GM23248 (cell line): ENCODE data around the gene CALB2. TPM values are rescaled to one million over a fixed set of nuclear protein-coding genes. Genes with fewer than 3 reads are reported as not detected.

Source experiments
- DNase-seq: peaks from one replicate; pipeline ENCODE4 v3.0.0-alpha.2; 2015
- H2AFZ ChIP-seq: fragments of 200-600 bp; sonication (generic); 2 replicates; pipeline ENCODE4 v1.6.1; 2016; ENCODE audit warnings: antibody characterized with exemption
- H3F3A ChIP-seq: fragments of 200-600 bp; sonication (generic); 2 replicates; pipeline ENCODE4 v1.6.1; 2016; ENCODE audit warnings: mild to moderate bottlenecking, antibody characterized with exemption, mixed run types; ENCODE audit not compliant: insufficient read depth
- H3K27ac ChIP-seq: fragments of 200-600 bp; sonication (generic); 2 replicates; pipeline ENCODE4 v1.5.1; 2016; ENCODE audit warnings: mild to moderate bottlenecking
- H3K27me3 ChIP-seq: fragments of 200-600 bp; sonication (generic); replicated peaks from 2 replicates; pipeline ENCODE4 v1.6.1; 2016; ENCODE audit warnings: mild to moderate bottlenecking; ENCODE audit not compliant: insufficient read depth
- H3K36me3 ChIP-seq: fragments of 200-600 bp; sonication (generic); 2 replicates; pipeline ENCODE4 v1.6.1; 2016; ENCODE audit warnings: low read depth, mild to moderate bottlenecking
- H3K4me1 ChIP-seq: fragments of 200-600 bp; sonication (generic); 2 replicates; pipeline ENCODE4 v1.6.1; 2016; ENCODE audit warnings: mild to moderate bottlenecking; ENCODE audit not compliant: insufficient read depth
- H3K4me2 ChIP-seq: fragments of 200-600 bp; sonication (generic); one replicate; pipeline ENCODE4 v1.6.1; 2016; ENCODE audit warnings: mild to moderate bottlenecking; ENCODE audit not compliant: unreplicated experiment
- H3K4me3 ChIP-seq: fragments of 200-600 bp; sonication (generic); 2 replicates; pipeline ENCODE4 v1.5.1; 2016; ENCODE audit warnings: mild to moderate bottlenecking
- H3K79me2 ChIP-seq: fragments of 200-600 bp; sonication (generic); 2 replicates; pipeline ENCODE4 v1.6.1; 2016; ENCODE audit warnings: mild to moderate bottlenecking; ENCODE audit not compliant: insufficient read depth
- H3K9ac ChIP-seq: fragments of 200-600 bp; sonication (generic); 2 replicates; pipeline ENCODE4 v1.6.1; 2016; ENCODE audit warnings: mild to moderate bottlenecking
- H3K9me2 ChIP-seq: fragments of 200-600 bp; sonication (generic); 2 replicates; pipeline ENCODE4 v1.6.1; 2016; ENCODE audit warnings: mixed run types, mild to moderate bottlenecking, moderate library complexity; ENCODE audit not compliant: insufficient read depth
- H3K9me3 ChIP-seq: fragments of 200-600 bp; sonication (generic); one replicate; pipeline ENCODE4 v1.6.1; 2017; ENCODE audit warnings: low read depth
- H4K20me1 ChIP-seq: fragments of 200-600 bp; sonication (generic); 2 replicates; pipeline ENCODE4 v1.6.0; 2016; ENCODE audit not compliant: insufficient read depth
- EZH2 ChIP-seq: fragments of 200-600 bp; sonication (generic); IDR thresholded peaks from 2 replicates; pipeline ENCODE4 v1.6.1; 2018; ENCODE audit warnings: antibody characterized with exemption, mild to moderate bottlenecking; ENCODE audit not compliant: insufficient read depth, poor library complexity, severe bottlenecking
- EZH2phosphoT487 ChIP-seq: fragments of 200-600 bp; sonication (generic); IDR thresholded peaks from 2 replicates; pipeline ENCODE4 v1.6.1; 2018; ENCODE audit warnings: antibody characterized with exemption, moderate library complexity, mild to moderate bottlenecking, low read depth; ENCODE audit not compliant: insufficient read depth
- WGBS, 2 experiments: methylation state at CpG; one replicate each; pipeline ENCODE4 v1.1.6; 2015 to 2017; ENCODE audit warnings: low lambda C conversion rate in 2 of 2, low coverage in 1 of 2; ENCODE audit errors: missing lambda C conversion rate in 2 of 2; 5-methylcytosine and 5-hydroxymethylcytosine counted together
- in situ Hi-C: fragments of 300-500 bp; cut with MboI; formaldehyde crosslinking; loops from 2 replicates; pipeline ENCODE4 v1.15.0; 2020
- polyA plus RNA-seq: library from polyadenylated mRNA; unstranded; fragments of >200 nt; fragmentation: Nextera tagmentation; extraction: Ambion mirVana; gene quantifications from 2 replicates; pipeline ENCODE4 v1.2.1, GENCODE V29; 2016
- total RNA-seq: library from RNA; depleted of rRNA; stranded (reverse); fragments of >200 nt; shearing (Covaris generic); gene quantifications from 2 replicates; pipeline ENCODE4 v1.2.3, GENCODE V29; 2014

Gene CALB2
- total and polyA plus RNA-seq, 2 experiments from 2014 or later, result 1.2 to 1.8 TPM

GRCh38 chr16:71350821-71351557 lies 7.5 kb upstream of the CALB2 start:
- Histone ChIP-seq H3K9me3 (no peaks in the 10 kb centered on the region), H3K4me2 (no peak overlapping the region), H3K27ac (no peak overlapping the region), H3K9me2 (no peaks in the 10 kb centered on the region), H3K4me1 (no peaks in the 10 kb centered on the region), H4K20me1 (no peaks in the 10 kb centered on the region), H3K79me2 (no peaks in the 10 kb centered on the region), H3F3A (no peaks in the 10 kb centered on the region), H2AFZ (no peak overlapping the region), H3K36me3 (no peaks in the 10 kb centered on the region), H3K4me3 (no peak overlapping the region), H3K27me3 (peaks cover 12% of the 10 kb centered on the region; the same call in 1 of the 2 replicates), H3K9ac (no peak overlapping the region)
- WGBS, 2 experiments, result 44 to 48% methylated on average over 9 to 10 of the region's 10 CpGs
- DNase-seq, result no peak
- in situ Hi-C loops, result no loop called here
- TF ChIP-seq EZH2phosphoT487 (no peak), EZH2 (no peak)

GRCh38 chr16:71351558-71351901 lies 7.0 kb upstream of the CALB2 start:
- in situ Hi-C loops, result no loop called here
- H3K9me2 ChIP-seq, result no peaks in the 10 kb centered on the region
- H3K4me3 ChIP-seq, result no peak overlapping the region
- TF ChIP-seq EZH2phosphoT487 (no peak), EZH2 (no peak)
- no peak overlapping the region for H3K9ac ChIP-seq
- H3K9me3 ChIP-seq, result no peaks in the 10 kb centered on the region
- WGBS, 2 experiments, result 13 to 18% methylated on average over 4 to 5 of the region's 5 CpGs
- no peaks in the 10 kb centered on the region for H3K79me2 ChIP-seq
- H4K20me1 ChIP-seq, result no peaks in the 10 kb centered on the region
- H3F3A ChIP-seq, result no peaks in the 10 kb centered on the region
- no peaks in the 10 kb centered on the region for H3K36me3 ChIP-seq
- no peak overlapping the region for H3K4me2 ChIP-seq
- peaks cover 12% of the 10 kb centered on the region; the same call in 1 of the 2 replicates for H3K27me3 ChIP-seq
- no peak overlapping the region for H3K27ac ChIP-seq
- DNase-seq, result no peak
- no peaks in the 10 kb centered on the region for H3K4me1 ChIP-seq
- H2AFZ ChIP-seq, result no peak overlapping the region

DNA sequence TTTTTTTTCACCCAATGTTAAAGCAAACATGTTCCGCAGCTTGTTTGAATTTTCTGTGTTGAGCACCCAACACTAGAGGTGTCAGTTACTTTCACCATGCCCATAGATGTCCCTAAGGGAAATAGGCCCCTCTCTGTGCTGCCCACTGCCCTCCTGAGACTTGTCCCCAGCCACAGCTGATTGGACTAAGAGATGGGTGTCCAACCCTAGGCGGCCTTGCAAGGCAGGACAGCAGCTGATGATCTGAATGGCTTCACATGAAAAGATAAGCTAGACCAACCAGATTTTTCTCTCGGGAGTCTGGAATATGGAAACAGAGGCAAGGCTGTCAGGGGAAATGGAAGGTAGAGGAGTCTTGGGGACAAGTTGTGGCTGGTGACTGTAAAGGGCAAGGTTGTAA lies 6.1 kb upstream of the CALB2 start:
- TF ChIP-seq EZH2phosphoT487 (no peak), EZH2 (no peak)
- no peaks in the 10 kb centered on the region for H3K79me2 ChIP-seq
- H3K9me2 ChIP-seq, result no peaks in the 10 kb centered on the region
- H3K27me3 ChIP-seq, result peaks cover 17% of the 10 kb centered on the region; the same call in 1 of the 2 replicates
- no peaks in the 10 kb centered on the region for H3K9me3 ChIP-seq
- H4K20me1 ChIP-seq, result no peaks in the 10 kb centered on the region
- no peak overlapping the region for H2AFZ ChIP-seq
- no peak overlapping the region for H3K4me2 ChIP-seq
- in situ Hi-C loops, result no loop called here
- no peak overlapping the region for H3K9ac ChIP-seq
- no peaks in the 10 kb centered on the region for H3K36me3 ChIP-seq
- no peaks in the 10 kb centered on the region for H3K4me1 ChIP-seq
- H3K4me3 ChIP-seq, result no peak overlapping the region
- no peak overlapping the region for H3K27ac ChIP-seq
- H3F3A ChIP-seq, result no peaks in the 10 kb centered on the region
- DNase-seq, result no peak
- WGBS, 2 experiments, result 55 to 56% methylated on average over 3 of the region's 3 CpGs

DNA sequence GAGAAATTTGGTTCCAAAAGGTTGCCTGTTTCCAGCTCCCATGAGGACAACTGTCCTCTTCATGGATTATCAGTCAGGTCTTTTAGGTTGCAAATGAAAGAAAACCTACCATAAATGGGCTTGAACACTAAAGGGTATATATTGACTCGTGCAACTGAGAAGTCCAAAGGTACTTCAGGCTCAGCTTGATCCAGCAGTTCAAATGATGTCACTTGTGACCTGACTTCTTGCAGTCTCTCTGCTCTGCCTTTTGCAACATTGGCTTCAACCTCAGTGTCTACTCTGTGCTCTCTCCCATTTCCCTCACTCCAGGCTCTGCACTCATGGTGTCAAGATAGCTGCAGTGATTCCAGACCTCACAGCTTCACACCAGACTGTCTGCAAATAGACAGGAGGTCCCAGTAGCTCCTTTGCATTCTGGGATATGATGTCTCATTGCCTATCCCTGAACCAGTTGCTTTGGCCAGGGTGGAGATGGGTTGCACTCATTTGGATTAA lies 5.5 kb upstream of the CALB2 start:
- Histone ChIP-seq H3K4me3 (no peak overlapping the region), H3K4me2 (no peak overlapping the region), H2AFZ (no peak overlapping the region), H3K27me3 (peaks cover 20% of the 10 kb centered on the region; the same call in 1 of the 2 replicates), H3F3A (no peaks in the 10 kb centered on the region), H3K9ac (no peak overlapping the region), H4K20me1 (no peaks in the 10 kb centered on the region), H3K9me3 (no peaks in the 10 kb centered on the region), H3K27ac (no peak overlapping the region), H3K4me1 (no peaks in the 10 kb centered on the region), H3K9me2 (no peaks in the 10 kb centered on the region), H3K36me3 (no peaks in the 10 kb centered on the region), H3K79me2 (no peaks in the 10 kb centered on the region)
- 24 to 27% methylated on average over 1 of the region's 1 CpG for WGBS, 2 experiments
- in situ Hi-C loops, result no loop called here
- DNase-seq, result no peak
- TF ChIP-seq EZH2 (no peak), EZH2phosphoT487 (no peak)
